GM20000 (cell line): ENCODE results near the gene PXDC1.

Source experiments
- DNase-seq: peaks from one replicate; pipeline ENCODE4 v3.0.0; 2012; ENCODE audit warnings: low spot score
- TF ChIP-seq, protein P1 (sequence below): IDR thresholded peaks from 2 replicates; pipeline ENCODE4 v1.5.1; 2012; ENCODE audit warnings: mild to moderate bottlenecking, control low read depth; ENCODE audit errors: extremely low read depth, missing control alignments

PXDC1 gene, protein sequence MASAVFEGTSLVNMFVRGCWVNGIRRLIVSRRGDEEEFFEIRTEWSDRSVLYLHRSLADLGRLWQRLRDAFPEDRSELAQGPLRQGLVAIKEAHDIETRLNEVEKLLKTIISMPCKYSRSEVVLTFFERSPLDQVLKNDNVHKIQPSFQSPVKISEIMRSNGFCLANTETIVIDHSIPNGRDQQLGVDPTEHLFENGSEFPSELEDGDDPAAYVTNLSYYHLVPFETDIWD

DNA sequence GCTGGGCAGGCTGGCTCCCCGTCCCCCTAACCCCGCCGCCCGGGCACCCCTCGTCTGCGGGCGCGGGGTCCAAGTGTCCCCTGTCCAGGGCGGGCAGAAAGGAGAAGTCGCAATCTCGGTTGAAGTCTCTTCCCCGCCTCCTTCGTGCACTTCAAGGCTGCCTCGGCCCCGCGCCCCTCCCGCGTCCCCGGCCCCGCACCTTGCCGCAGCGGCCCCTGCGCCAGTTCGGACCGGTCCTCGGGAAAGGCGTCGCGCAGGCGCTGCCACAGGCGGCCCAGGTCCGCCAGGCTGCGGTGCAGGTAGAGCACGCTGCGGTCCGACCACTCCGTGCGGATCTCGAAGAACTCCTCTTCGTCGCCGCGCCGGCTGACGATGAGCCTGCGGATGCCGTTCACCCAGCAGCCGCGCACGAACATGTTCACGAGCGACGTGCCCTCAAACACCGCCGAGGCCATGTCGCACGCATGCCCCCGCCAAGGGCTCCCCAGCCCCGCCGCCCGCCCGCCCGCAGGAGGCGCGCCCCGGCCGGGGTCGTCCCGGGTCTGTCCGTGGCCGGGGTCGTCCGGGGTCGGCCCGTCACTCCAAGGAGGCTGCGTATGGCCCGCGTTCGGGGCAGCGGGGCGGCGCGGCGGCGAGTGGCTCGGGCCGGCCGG lies at the start of gene PXDC1:
Gene PXDC1, minus strand, starts transcription at position 637 of the 653 bp plus-strand sequence. Its CDS starts 182 bp downstream, at position 455.
- DNase-seq: peak; percentile 59

DNA sequence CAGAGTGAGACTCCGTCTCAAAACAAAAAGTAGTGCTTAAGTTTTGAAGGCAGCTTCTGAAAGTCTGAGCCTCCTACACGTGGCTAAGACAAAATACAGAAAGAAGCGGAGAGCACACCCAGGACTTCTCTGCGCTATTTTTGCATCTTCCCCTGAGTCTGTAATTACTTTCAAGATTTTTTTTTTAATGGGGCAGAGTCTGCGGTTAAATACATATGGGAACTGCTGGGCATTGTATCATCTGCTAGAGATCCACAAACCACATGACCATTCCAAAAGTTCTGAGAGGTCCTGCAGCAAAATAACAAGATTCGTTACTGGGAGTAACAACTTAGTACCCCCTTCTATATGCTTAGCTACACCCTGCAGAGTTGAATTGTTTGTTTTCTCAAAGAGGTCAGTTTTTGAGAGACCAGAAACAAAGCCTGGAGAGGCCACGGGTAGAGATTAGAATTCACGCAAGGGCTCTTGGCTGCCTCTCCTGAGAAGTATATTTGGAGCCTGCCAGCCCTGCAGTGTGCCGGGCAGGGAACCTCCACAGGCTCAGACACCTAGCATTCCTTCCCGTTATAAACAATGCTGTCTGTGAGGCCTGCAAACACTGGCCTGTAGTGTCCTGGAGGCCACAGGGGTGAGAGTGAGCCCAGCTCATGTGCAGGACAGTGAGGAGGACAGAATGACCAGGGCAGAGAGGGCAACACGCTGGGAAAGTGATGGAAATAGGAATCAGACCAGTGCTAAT lies 49.5 kb upstream of the PXDC1 start:
- TF ChIP-seq, protein P1, sequence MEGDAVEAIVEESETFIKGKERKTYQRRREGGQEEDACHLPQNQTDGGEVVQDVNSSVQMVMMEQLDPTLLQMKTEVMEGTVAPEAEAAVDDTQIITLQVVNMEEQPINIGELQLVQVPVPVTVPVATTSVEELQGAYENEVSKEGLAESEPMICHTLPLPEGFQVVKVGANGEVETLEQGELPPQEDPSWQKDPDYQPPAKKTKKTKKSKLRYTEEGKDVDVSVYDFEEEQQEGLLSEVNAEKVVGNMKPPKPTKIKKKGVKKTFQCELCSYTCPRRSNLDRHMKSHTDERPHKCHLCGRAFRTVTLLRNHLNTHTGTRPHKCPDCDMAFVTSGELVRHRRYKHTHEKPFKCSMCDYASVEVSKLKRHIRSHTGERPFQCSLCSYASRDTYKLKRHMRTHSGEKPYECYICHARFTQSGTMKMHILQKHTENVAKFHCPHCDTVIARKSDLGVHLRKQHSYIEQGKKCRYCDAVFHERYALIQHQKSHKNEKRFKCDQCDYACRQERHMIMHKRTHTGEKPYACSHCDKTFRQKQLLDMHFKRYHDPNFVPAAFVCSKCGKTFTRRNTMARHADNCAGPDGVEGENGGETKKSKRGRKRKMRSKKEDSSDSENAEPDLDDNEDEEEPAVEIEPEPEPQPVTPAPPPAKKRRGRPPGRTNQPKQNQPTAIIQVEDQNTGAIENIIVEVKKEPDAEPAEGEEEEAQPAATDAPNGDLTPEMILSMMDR: no peak
- no peak for DNase-seq

More for the DNA sequence above, at the start of gene PXDC1:
- TF ChIP-seq, protein P1: no peak

DNA sequence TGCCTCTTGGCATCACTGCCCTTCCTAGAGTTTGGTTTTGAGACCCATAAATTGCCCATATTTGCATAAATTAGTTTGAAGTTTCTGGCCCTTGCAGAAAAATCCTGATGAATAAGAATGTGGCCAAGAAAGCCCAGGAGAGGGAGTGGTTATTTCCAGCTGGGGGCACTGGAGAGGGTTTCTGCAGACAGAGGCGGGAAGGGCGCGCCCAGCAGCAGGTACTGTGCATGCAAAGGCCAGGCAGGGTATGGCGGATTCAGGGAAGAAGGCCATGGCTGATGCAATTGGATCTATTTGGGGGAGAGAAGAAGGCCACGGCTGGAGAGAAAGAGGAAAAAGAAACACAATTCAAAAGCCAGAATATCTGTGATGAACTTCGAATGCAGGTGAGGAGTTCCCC lies 48.2 kb upstream of the PXDC1 start:
- no peak for DNase-seq
- TF ChIP-seq, protein P1: no peak

DNA sequence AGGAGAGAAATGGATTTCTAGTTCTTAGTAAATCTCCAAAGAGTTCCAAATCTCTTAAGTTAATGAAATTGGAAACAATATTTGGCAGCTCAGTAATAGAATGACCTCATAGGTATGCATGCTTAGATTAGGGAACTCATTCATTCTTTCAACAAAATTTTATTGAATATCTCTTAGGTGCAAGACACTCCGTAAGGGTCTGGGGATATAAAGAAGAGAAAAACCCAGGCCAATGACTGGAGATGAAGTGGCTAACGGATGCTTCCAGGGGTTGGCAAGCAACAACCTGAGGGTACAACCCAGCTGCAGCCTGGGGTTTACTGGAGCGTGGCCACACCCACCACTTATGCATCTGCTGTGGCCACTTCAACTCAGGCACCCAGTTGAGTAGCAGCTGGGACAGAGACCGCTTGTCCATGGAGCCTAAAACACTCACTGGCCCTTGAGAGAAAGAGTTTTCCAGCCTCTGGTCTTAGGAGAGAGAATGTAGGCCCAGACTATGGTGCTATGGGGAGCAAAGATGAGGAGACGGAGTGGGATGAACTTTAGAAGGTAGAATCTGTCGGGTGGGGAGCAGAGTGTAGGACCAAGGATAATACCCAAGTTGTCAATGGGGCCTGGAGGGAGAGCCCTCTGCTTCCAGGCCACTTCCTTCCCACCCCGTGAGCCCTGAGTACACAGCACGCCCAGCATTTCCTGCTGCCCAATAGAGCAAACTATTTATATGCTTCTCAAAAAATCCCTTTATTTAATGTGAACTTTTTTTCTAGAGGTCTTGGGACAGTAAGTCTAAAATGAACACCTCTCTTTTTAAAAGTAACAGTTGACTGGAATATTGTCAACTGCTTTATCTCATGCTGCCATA lies 46.8 kb upstream of the PXDC1 start:
- TF ChIP-seq, protein P1: no peak
- DNase-seq: no peak

DNA sequence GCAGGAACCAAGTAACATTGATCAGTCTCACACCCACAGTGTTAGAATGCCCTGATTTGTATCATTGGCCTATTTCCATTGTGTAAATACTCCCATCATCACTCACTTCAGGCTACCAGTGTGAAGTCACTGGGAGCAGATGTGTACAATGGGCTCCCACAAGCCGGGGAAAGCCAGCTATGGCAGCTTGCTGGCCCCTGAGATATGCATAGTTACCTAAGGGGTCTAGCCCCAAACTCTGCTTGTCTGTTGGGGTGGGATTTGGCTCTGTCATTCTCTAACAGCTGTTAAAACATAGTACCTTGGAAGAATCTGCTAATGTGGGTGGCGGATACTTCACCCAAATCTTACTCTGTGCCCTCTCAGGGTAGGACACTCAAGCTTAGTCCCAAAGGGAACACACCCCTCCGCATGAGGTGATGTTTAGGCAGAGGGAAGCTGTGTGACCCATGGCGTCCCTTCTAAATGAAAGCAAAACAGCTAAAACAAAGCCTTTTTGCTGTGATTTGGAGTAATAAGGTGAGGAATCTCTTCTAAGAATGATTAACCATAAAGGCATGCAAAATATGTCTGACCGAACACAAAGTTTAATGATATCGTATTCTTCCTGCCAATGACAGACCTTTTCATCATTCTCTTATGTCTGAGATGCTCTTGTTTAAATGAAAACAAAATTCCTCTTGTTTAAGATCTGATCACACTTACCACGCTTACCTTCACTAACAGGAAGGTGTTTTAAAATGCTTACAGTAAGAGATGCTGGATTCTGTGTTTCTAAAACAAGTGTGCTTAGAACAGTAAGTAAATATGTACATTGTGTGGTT lies 45.9 kb upstream of the PXDC1 start:
- TF ChIP-seq, protein P1: no peak
- no peak for DNase-seq

DNA sequence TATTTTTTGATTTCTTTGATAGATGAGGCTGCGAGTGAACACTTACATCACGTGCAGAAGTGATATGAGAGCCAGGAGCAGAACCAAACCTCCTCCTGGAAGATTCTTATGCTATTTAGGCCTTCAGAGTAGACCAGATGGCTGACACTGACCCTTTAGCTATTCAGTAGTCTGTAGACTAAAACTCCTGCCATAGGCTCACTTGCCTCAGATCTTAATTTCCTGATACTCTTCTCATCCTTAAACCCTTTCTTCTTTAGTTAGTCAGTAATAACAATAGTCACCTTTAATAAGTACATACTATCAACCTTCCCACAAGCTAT lies 45.2 kb upstream of the PXDC1 start:
- no peak for DNase-seq
- TF ChIP-seq, protein P1: no peak
